ENCODE data around the gene UQCC3. TPM values are rescaled to one million over a fixed set of nuclear protein-coding genes. Genes with fewer than 3 reads are reported as not detected.
A peak's percentile ranks its signal among the peaks of the same experiment; 100 is the strongest.

UQCC3 gene
- polyA plus RNA-seq, 1 of the 3 experiments (the other 2 are of a cell fraction): 24.8 TPM

- H3K4me1 ChIP-seq (ENCODE audit: control insufficient read depth in 1 of 2, insufficient read depth in 2 of 2, low read depth in 1 of 2, low read length in 1 of 2): peaks cover 22 to 45% of the 10 kb centered on the region in 2 experiments; a peak in 3 of 4 replicates
- WGBS (ENCODE audit: low lambda C conversion rate): 86% methylated on average over 8 of the region's 8 CpGs
- no peaks in the 10 kb centered on the region for H3K27me3 ChIP-seq (ENCODE audit: insufficient read depth)
- H4K20me1 ChIP-seq (ENCODE audit: insufficient read depth): no peaks in the 10 kb centered on the region
- peak overlapping the region; percentile 64; the same call in 1 of the 2 replicates for H2AFZ ChIP-seq (ENCODE audit: low read depth)
- CTCF ChIA-PET: interaction anchor here (1.1 to 6.6 kb wide), 8 partner anchors 12 to 164 kb away, joined by 3 to 48 read pairs (median 4); partner anchors contain the start of genes HNRNPUL2 and TMEM179B
- TF ChIP-seq POLR2AphosphoS5 (IDR thresholded peaks at IDR 0.05; ENCODE audit: low read depth, low read length): 0 out of 2 replicates have a peak, but pooled peaks have one; percentile 1
- TF ChIP-seq ZBTB33 (IDR thresholded peaks at IDR 0.05; ENCODE audit: borderline replicate concordance, low read depth): no peak
- TF ChIP-seq TCF12 (IDR thresholded peaks at IDR 0.05): no peak
- TF ChIP-seq EP300 (IDR thresholded peaks at IDR 0.05; ENCODE audit: borderline replicate concordance in 1 of 2, low read depth in 1 of 2, low read length in 1 of 2): no peak
- POLR2A ChIA-PET: interaction anchor here (0.5 to 3.3 kb wide), 9 partner anchors 18 to 135 kb away, joined by 3 to 26 read pairs (median 5); partner anchors contain the start of genes C11orf98, CSKMT, HNRNPUL2 and INTS5
- H3K4me2 ChIP-seq: peak overlapping the region; percentile 73
- H3K36me3 ChIP-seq (replicated peaks in 1 of 2; ENCODE audit: control insufficient read depth in 1 of 2, insufficient read depth in 2 of 2, low read length in 1 of 2): peaks cover 16 to 19% of the 10 kb centered on the region in 2 experiments
- H3F3A ChIP-seq (replicated peaks; ENCODE audit: insufficient read depth): peaks cover 36% of the 10 kb centered on the region
- DNase-seq: no peak
- H3K9ac ChIP-seq: no peak overlapping the region
- peak overlapping the region; percentile 84 to 89 for H3K27ac ChIP-seq (ENCODE audit: low read depth in 2 of 2, low read length in 1 of 2)
- H3K4me3 ChIP-seq (ENCODE audit: low read depth in 2 of 2, low read length in 1 of 2): no peak overlapping the region; a peak in 1 of 4 replicates
- H3K9me2 ChIP-seq: no peaks in the 10 kb centered on the region
- H3K79me2 ChIP-seq (ENCODE audit: insufficient read depth): peaks cover 12% of the 10 kb centered on the region; the same call in 1 of the 2 replicates
- no peaks in the 10 kb centered on the region for H3K9me3 ChIP-seq
Measured at GRCh38 chr11:62706850-62707247, 35.4 kb downstream of the UQCC3 start.

DNA sequence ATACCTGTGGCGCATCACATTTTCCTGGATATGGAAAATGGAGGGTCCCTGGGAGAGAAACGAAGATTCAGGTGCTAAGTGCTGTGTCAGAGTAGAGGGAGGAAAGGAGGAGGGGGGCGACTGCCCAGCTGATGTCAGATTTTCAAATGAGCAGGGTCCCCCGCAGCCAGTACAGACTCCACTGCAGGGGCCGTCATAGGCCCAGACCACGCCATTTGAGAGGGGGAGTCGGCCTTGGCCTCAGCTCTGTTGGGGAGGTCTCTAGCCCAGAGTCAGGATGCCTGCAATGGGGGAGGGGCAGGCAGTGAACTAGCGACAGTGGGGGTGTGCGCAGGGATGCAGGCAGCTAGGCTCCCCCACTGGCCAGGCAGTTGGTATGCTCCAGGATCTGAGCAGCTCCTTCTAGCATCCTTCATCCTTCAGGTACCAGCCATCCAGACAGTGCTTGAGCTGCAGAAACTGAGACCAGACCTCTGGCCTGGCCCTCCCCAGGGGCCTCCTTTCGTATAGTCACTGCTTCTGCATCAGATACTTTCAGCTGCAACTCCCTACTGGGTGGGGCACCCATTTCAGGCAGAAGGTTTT lies 35.9 kb downstream of the UQCC3 start, which contains the start of the genes BSCL2 and GNG3:
BSCL2 (minus strand) TSS at position 148 of the 585 bp plus-strand sequence. CDS start 229 bp downstream, outside the sequence.
GNG3 (plus strand) TSS at position 400 of the 585 bp plus-strand sequence. CDS start 620 bp downstream, outside the sequence.
- TF ChIP-seq NRF1 (IDR thresholded peaks at IDR 0.05; ENCODE audit: low read depth, low read length) (no peak), YY1 (IDR thresholded peaks at IDR 0.05; ENCODE audit: low read depth) (no peak), RAD21 (IDR thresholded peaks at IDR 0.05; ENCODE audit: low read length) (no peak), POLR2AphosphoS5 (IDR thresholded peaks at IDR 0.05; ENCODE audit: low read depth, low read length) (no peak), IRF3 (IDR thresholded peaks at IDR 0.05; ENCODE audit: low read depth, low read length) (no peak)
- H4K20me1 ChIP-seq (ENCODE audit: insufficient read depth): no peaks in the 10 kb centered on the region
- ChIA-PET CTCF (interaction anchor here (1.3 to 6.6 kb wide), 5 partner anchors 13 to 119 kb away, joined by 3 to 48 read pairs (median 5); partner anchors contain the start of gene HNRNPUL2), POLR2A (interaction anchor here (0.6 to 3.3 kb wide), 8 partner anchors 22 to 997 kb away, joined by 3 to 26 read pairs (median 6); partner anchors contain the start of genes C11orf98, CSKMT, TUT1 and ZBTB3)
- H3K4me2 ChIP-seq: peak within 1 kb of the TSS; percentile 81
- peak within 1 kb of the TSS; percentile 64; the same call in 1 of the 2 replicates for H2AFZ ChIP-seq (ENCODE audit: low read depth)
- no peak within 1 kb of the TSS for H3K9ac ChIP-seq
- no peaks in the 10 kb centered on the region for H3K9me2 ChIP-seq
- H3K79me2 ChIP-seq (ENCODE audit: insufficient read depth): peaks cover 12% of the 10 kb centered on the region; the same call in 1 of the 2 replicates
- no peaks in the 10 kb centered on the region for H3K9me3 ChIP-seq
- H3K27me3 ChIP-seq (ENCODE audit: insufficient read depth): no peaks in the 10 kb centered on the region
- H3K27ac ChIP-seq (ENCODE audit: low read depth in 2 of 2, low read length in 1 of 2): peak within 1 kb of the TSS; percentile 84 to 89
- peak within 1 kb of the TSS; percentile 48 to 67 for H3K4me3 ChIP-seq (ENCODE audit: low read depth in 2 of 2, low read length in 1 of 2)
- H3F3A ChIP-seq (replicated peaks; ENCODE audit: insufficient read depth): peaks cover 39% of the 10 kb centered on the region
- H3K36me3 ChIP-seq (replicated peaks in 1 of 2; ENCODE audit: control insufficient read depth in 1 of 2, insufficient read depth in 2 of 2, low read length in 1 of 2): peaks cover 18 to 23% of the 10 kb centered on the region in 2 experiments
- peak; percentile 39 for DNase-seq
- 93% methylated on average over 9 of the region's 10 CpGs for WGBS (ENCODE audit: low lambda C conversion rate)
- H3K4me1 ChIP-seq (ENCODE audit: control insufficient read depth in 1 of 2, insufficient read depth in 2 of 2, low read depth in 1 of 2, low read length in 1 of 2): peaks cover 22 to 45% of the 10 kb centered on the region in 2 experiments; a peak in 3 of 4 replicates

Measured in SK-N-SH (cell line).